ENCODE results near the gene CKMT2. TPM values are rescaled to one million over a fixed set of nuclear protein-coding genes. Genes with fewer than 3 reads are reported as not detected.

The CKMT2 gene
- total RNA-seq, 1 experiment from 2014 or later: not detected

DNA sequence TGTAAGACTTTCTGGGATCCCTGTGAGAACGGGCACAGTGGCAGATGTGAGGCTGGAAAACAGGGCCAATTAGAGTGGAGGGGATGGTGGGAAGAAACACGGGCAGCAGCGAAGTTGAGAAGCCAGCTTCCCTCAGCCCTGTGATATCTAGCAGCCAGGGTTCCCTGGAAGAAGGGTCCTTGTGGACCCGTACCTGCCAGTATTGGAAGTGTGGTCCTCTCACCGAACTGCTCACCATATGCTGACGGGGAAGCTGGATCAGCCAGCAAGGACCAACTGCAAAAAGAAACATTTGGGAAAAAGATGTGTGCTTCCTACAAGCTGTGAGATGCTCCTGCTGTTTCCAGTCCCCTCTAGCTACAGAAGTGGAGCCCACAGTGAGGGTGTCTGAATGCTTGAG lies 13.6 kb downstream of the CKMT2 start:
- H3K79me2 ChIP-seq (ENCODE audit: low read length): no peaks in the 10 kb centered on the region
- H3K27me3 ChIP-seq (ENCODE audit: low read length): no peaks in the 10 kb centered on the region
- no peaks in the 10 kb centered on the region for H3K9me2 ChIP-seq (replicated peaks; ENCODE audit: low read length)
- no peak overlapping the region for H3K27ac ChIP-seq (ENCODE audit: low read length)
- no peaks in the 10 kb centered on the region for H4K20me1 ChIP-seq (ENCODE audit: low read length)
- no peak overlapping the region for H3K4me3 ChIP-seq (ENCODE audit: low read length)
- no peak overlapping the region for H3K4me2 ChIP-seq (ENCODE audit: low read length)
- DNase-seq (no peak), ATAC-seq (no peak)
- ChIA-PET CTCF (no interaction called here), POLR2A (ENCODE audit: unreplicated experiment) (no interaction called here)
- no peaks in the 10 kb centered on the region for H3K9me3 ChIP-seq (ENCODE audit: low read length)
- intact Hi-C loops (cut with micrococcal nuclease): no loop called here
- no peak overlapping the region for H3K9ac ChIP-seq (ENCODE audit: low read length)
- no peak overlapping the region for H2AFZ ChIP-seq (ENCODE audit: low read length)
- H3K4me1 ChIP-seq (ENCODE audit: insufficient read depth, low read length): peaks cover 17% of the 10 kb centered on the region
- no peaks in the 10 kb centered on the region for H3F3A ChIP-seq (ENCODE audit: low read length, unreplicated experiment)
- no TSS peak for BruUV-seq (replicated peaks)
- TF ChIP-seq EZH2phosphoT487 (IDR thresholded peaks at IDR 0.05; ENCODE audit: borderline replicate concordance, low read length) (no peak), EZH2 (IDR thresholded peaks at IDR 0.05; ENCODE audit: low read length, unreplicated experiment) (no peak)
- TF ChIP-seq, protein P1, sequence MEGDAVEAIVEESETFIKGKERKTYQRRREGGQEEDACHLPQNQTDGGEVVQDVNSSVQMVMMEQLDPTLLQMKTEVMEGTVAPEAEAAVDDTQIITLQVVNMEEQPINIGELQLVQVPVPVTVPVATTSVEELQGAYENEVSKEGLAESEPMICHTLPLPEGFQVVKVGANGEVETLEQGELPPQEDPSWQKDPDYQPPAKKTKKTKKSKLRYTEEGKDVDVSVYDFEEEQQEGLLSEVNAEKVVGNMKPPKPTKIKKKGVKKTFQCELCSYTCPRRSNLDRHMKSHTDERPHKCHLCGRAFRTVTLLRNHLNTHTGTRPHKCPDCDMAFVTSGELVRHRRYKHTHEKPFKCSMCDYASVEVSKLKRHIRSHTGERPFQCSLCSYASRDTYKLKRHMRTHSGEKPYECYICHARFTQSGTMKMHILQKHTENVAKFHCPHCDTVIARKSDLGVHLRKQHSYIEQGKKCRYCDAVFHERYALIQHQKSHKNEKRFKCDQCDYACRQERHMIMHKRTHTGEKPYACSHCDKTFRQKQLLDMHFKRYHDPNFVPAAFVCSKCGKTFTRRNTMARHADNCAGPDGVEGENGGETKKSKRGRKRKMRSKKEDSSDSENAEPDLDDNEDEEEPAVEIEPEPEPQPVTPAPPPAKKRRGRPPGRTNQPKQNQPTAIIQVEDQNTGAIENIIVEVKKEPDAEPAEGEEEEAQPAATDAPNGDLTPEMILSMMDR (conservative IDR thresholded peaks at IDR 0.05; ENCODE audit: low read depth, low read length): no peak
- H3K36me3 ChIP-seq (ENCODE audit: low read depth, low read length): no peaks in the 10 kb centered on the region

DNA sequence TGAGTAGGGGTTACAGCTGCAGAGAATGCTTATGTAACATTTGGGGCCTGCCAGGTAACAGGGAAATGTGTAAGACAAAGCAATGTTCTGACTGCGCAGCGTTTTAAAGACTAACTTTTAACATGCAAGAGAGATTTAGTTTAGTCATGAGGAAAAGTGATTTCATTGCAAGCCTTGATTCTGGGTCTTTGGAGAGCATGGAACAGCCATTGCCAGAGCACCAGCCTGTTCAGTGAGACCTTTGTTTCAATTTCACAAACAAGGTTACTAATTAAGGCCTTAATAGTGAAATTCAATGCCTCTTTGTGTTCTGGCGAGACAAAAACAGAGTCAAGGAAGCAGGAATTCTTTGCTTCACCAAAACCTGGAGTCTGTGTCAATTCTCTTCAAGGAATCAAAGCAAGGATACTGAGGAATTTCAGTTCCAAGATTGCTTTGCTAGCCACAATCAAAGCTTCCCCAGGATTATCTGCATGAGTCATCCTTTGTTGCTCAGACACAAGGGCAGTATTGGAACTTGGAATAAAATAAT lies 14.4 kb downstream of the CKMT2 start:
- Histone ChIP-seq H3K27ac (ENCODE audit: low read length) (no peak overlapping the region), H3K4me1 (ENCODE audit: insufficient read depth, low read length) (peaks cover 17% of the 10 kb centered on the region), H3K4me3 (ENCODE audit: low read length) (no peak overlapping the region), H3F3A (ENCODE audit: low read length, unreplicated experiment) (no peaks in the 10 kb centered on the region), H4K20me1 (ENCODE audit: low read length) (no peaks in the 10 kb centered on the region), H3K4me2 (ENCODE audit: low read length) (no peak overlapping the region), H3K36me3 (ENCODE audit: low read depth, low read length) (no peaks in the 10 kb centered on the region), H2AFZ (ENCODE audit: low read length) (no peak overlapping the region), H3K27me3 (ENCODE audit: low read length) (no peaks in the 10 kb centered on the region), H3K79me2 (ENCODE audit: low read length) (no peaks in the 10 kb centered on the region), H3K9ac (ENCODE audit: low read length) (no peak overlapping the region), H3K9me3 (ENCODE audit: low read length) (no peaks in the 10 kb centered on the region), H3K9me2 (replicated peaks; ENCODE audit: low read length) (no peaks in the 10 kb centered on the region)
- ChIA-PET CTCF (interaction anchor here (0.6 kb wide), 1 partner anchor 229 kb away, joined by 14 read pairs; no protein-coding TSS in a partner anchor), POLR2A (ENCODE audit: unreplicated experiment) (no interaction called here)
- no peak for TF ChIP-seq EZH2 (IDR thresholded peaks at IDR 0.05; ENCODE audit: low read length, unreplicated experiment)
- intact Hi-C loops (cut with micrococcal nuclease): no loop called here
- no TSS peak for BruUV-seq (replicated peaks)
- no peak for ATAC-seq
- DNase-seq: peak; percentile 14

DNA sequence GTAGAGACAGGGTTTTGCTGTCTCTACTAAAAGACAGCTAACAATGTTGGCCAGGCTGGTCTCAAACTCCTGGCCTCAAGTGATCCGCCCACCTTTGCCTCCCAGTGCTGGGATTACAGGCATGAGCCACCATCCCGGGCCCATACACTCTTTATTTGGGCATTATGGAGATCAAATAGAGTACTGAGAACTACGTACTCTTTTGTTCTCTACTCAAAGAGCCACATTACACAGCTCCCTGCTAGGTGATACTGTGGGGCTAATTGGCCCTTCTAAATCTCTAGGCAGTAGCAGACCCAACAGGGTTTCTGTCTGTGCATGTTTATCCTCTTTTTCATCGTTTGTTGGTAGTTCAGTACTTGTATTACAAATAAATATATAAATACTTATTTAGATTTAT lies 16.1 kb downstream of the CKMT2 start:
- no peaks in the 10 kb centered on the region for H3K36me3 ChIP-seq (ENCODE audit: low read depth, low read length)
- BruUV-seq (replicated peaks): no TSS peak
- no peak overlapping the region for H3K9ac ChIP-seq (ENCODE audit: low read length)
- H3K27ac ChIP-seq (ENCODE audit: low read length): no peak overlapping the region
- no peaks in the 10 kb centered on the region for H3K9me2 ChIP-seq (replicated peaks; ENCODE audit: low read length)
- ChIA-PET CTCF (no interaction called here), POLR2A (ENCODE audit: unreplicated experiment) (no interaction called here)
- no peak overlapping the region for H3K4me3 ChIP-seq (ENCODE audit: low read length)
- intact Hi-C loops (cut with micrococcal nuclease): no loop called here
- no peaks in the 10 kb centered on the region for H3K79me2 ChIP-seq (ENCODE audit: low read length)
- no peaks in the 10 kb centered on the region for H4K20me1 ChIP-seq (ENCODE audit: low read length)
- H3F3A ChIP-seq (ENCODE audit: low read length, unreplicated experiment): no peaks in the 10 kb centered on the region
- H3K4me1 ChIP-seq (ENCODE audit: insufficient read depth, low read length): peaks cover 17% of the 10 kb centered on the region
- H3K27me3 ChIP-seq (ENCODE audit: low read length): no peaks in the 10 kb centered on the region
- no peaks in the 10 kb centered on the region for H3K9me3 ChIP-seq (ENCODE audit: low read length)
- H3K4me2 ChIP-seq (ENCODE audit: low read length): no peak overlapping the region
- TF ChIP-seq, protein P1 (conservative IDR thresholded peaks at IDR 0.05; ENCODE audit: low read depth, low read length): no peak
- TF ChIP-seq EZH2phosphoT487 (IDR thresholded peaks at IDR 0.05; ENCODE audit: borderline replicate concordance, low read length): no peak
- TF ChIP-seq EZH2 (IDR thresholded peaks at IDR 0.05; ENCODE audit: low read length, unreplicated experiment): no peak
- no peak for DNase-seq
- no peak for ATAC-seq
- H2AFZ ChIP-seq (ENCODE audit: low read length): no peak overlapping the region
